Upper lobe of left lung (tissue), 6 donors: ENCODE data around the gene NDUFA5. TPM values are rescaled to one million over a fixed set of nuclear protein-coding genes. Genes with fewer than 3 reads are reported as not detected.
A peak's percentile ranks its signal among the peaks of the same experiment; 100 is the strongest.
"Not testable (repeated sequence)": the region's sequence is repeated elsewhere in the genome, so short reads cannot be mapped to it uniquely, and the experiment has no call there.

ENCODE experiments used
- ATAC-seq, 2 donors: fragments of 200-7000 bp; cut with Tn5 transposase; one replicate each; pipeline ENCODE4 v1.9.1; 2022; ENCODE audit warnings: mild to moderate bottlenecking in 2 of 2, moderate library complexity in 2 of 2; ENCODE audit not compliant: low FRiP score in 2 of 2
- DNase-seq, 2 donors: peaks; one replicate each; pipeline ENCODE4 v3.0.0-alpha.2; 2019 to 2020
- H3K27ac ChIP-seq, 4 donors: fragments of 200-600 bp; sonication (generic); one replicate each; pipeline ENCODE4 v1.5.1; 2016 to 2019
- H3K27me3 ChIP-seq, 4 donors: fragments of 200-600 bp; sonication (generic); one replicate each; pipeline ENCODE4 v1.5.1; 2017 to 2019
- H3K36me3 ChIP-seq, 4 donors: fragments of 200-600 bp; sonication (generic); one replicate each; pipeline ENCODE4 v1.5.1; 2016 to 2019
- H3K4me1 ChIP-seq, 4 donors: fragments of 200-600 bp; sonication (generic); one replicate each; pipeline ENCODE4 v1.5.1; 2018 to 2019
- H3K4me3 ChIP-seq, 4 donors: fragments of 200-600 bp; sonication (generic); one replicate each; pipeline ENCODE4 v1.5.1; 2017 to 2019; ENCODE audit warnings: mild to moderate bottlenecking in 2 of 4, moderate library complexity in 1 of 4
- H3K9me3 ChIP-seq, 4 donors: fragments of 200-600 bp; sonication (generic); one replicate each; pipeline ENCODE4 v1.5.1; 2018 to 2019
- EP300 ChIP-seq, 4 donors: sonication (generic); formaldehyde crosslinking; IDR thresholded peaks; one replicate each; pipeline ENCODE4 v1.5.1; 2017; ENCODE audit warnings: antibody characterized with exemption in 4 of 4, control low read depth in 2 of 4
- POLR2A ChIP-seq, 4 donors: fragments of 450-650 bp; IDR thresholded peaks; one replicate each; pipeline ENCODE4 v1.5.1; 2016 to 2017; ENCODE audit warnings: antibody characterized with exemption in 4 of 4, mild to moderate bottlenecking in 2 of 4
- POLR2AphosphoS5 ChIP-seq, 2 donors: sonication (generic); formaldehyde crosslinking; IDR thresholded peaks; one replicate each; pipeline ENCODE4 v1.5.1; 2017; ENCODE audit warnings: antibody characterized with exemption in 2 of 2
- WGBS, 2 donors: methylation state at CpG; one replicate each; pipeline ENCODE4 v1.1.5; 2017 to 2018; 5-methylcytosine and 5-hydroxymethylcytosine counted together
- total RNA-seq, 6 donors: library from RNA; depleted of rRNA in 4 of 6; stranded (reverse); fragments of >200 nt in 4 of 6; gene quantifications; one replicate each; pipeline versions ENCODE4 v1.1.0 to v1.2.1, GENCODE V29; 2016 to 2021
- TF ChIP-seq, protein P1 (sequence below), 6 experiments: fragments of 450-650 bp in 4 of 6; fragments of 200-600 bp in 2 of 6; sonication (generic) in 2 of 6; IDR thresholded peaks; one replicate each; pipeline ENCODE4 v1.5.1; 2016 to 2019; ENCODE audit warnings: antibody characterized with exemption in 6 of 6
- donor health status: DM: no; HTN: no; CAD: no; lungs with moderate emphysema.
- donor health status: DM: no; HTN: yes; CAD: no; lungs with severe emphysema.

The NDUFA5 gene
- total RNA-seq, 6 donors from 2014 or later: 11.5 to 65.8 (median 43.0) TPM

DNA sequence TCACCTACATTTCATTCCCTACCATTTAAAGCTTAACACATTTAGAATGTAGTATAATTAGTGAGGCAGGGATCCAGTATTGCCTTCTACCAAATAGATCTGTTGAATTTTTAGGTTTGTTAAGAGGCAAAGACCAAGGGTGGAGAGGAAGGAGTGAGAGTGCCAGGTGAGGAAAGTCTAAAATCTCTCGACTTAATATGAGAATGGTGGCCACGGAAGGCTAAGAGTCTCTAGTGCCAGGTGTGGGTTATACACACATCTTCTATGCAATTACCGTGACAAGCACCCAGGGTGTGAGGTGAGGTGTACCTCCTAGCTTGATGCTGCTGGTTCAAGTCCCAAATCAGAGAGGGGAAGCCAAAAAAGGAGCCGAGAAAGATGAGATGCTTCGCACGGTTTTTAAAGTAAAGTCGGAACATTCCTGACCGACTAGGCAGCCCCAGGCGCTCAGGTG, 23.7 kb downstream of the NDUFA5 start:
- Histone ChIP-seq H3K27ac (peak overlapping the region; percentile 50 to 94 (median 80)), H3K4me3 (peak overlapping the region; percentile 25 to 64 (median 57))

DNA sequence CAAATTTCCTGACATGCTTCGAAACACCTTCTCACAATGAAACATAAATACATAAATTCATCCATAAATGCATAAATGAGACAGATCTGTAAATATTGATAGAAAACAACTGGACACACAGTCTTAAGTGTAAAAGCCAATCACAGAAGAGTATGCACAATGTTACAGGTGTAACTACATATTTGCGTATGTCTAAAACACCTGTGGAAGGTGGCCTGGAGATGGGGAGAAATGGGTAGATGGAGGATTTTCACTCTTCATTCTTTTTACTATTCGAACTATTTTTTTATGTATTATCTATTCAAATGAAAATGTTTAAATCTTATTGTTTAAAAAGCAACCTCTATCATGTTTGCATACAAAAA, 24.1 kb downstream of the NDUFA5 start:
- H3K4me3 ChIP-seq: peak overlapping the region in 3 of 4 donors; percentile 51 to 64 (median 63)
- DNase-seq: no peak
- H3K27me3 ChIP-seq: no peaks in the 10 kb centered on the region
- H3K36me3 ChIP-seq: no peaks in the 10 kb centered on the region
- WGBS, 2 donors: 71 to 77% methylated on average over 3 of the region's 3 CpGs
- no peak for ATAC-seq
- peak overlapping the region in 1 of 4 donors; percentile 88 for H3K27ac ChIP-seq
- TF ChIP-seq POLR2A (IDR thresholded peaks at IDR 0.05) (no peak), POLR2AphosphoS5 (IDR thresholded peaks at IDR 0.05) (no peak), EP300 (IDR thresholded peaks at IDR 0.05) (no peak)
- TF ChIP-seq, protein P1, sequence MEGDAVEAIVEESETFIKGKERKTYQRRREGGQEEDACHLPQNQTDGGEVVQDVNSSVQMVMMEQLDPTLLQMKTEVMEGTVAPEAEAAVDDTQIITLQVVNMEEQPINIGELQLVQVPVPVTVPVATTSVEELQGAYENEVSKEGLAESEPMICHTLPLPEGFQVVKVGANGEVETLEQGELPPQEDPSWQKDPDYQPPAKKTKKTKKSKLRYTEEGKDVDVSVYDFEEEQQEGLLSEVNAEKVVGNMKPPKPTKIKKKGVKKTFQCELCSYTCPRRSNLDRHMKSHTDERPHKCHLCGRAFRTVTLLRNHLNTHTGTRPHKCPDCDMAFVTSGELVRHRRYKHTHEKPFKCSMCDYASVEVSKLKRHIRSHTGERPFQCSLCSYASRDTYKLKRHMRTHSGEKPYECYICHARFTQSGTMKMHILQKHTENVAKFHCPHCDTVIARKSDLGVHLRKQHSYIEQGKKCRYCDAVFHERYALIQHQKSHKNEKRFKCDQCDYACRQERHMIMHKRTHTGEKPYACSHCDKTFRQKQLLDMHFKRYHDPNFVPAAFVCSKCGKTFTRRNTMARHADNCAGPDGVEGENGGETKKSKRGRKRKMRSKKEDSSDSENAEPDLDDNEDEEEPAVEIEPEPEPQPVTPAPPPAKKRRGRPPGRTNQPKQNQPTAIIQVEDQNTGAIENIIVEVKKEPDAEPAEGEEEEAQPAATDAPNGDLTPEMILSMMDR (IDR thresholded peaks at IDR 0.05): no peak
- H3K4me1 ChIP-seq: peaks cover 7 to 11% (median 9%) of the 10 kb centered on the region in 4 donors
- H3K9me3 ChIP-seq: no peaks in the 10 kb centered on the region

More for the DNA sequence above, 23.7 kb downstream of the NDUFA5 start:
- DNase-seq (no peak), ATAC-seq (no peak)
- TF ChIP-seq POLR2AphosphoS5 (IDR thresholded peaks at IDR 0.05) (no peak), POLR2A (IDR thresholded peaks at IDR 0.05) (no peak), EP300 (IDR thresholded peaks at IDR 0.05) (no peak)
- TF ChIP-seq, protein P1 (IDR thresholded peaks at IDR 0.05): no peak
- Histone ChIP-seq H3K36me3 (no peaks in the 10 kb centered on the region), H3K27me3 (no peaks in the 10 kb centered on the region), H3K9me3 (no peaks in the 10 kb centered on the region), H3K4me1 (peaks cover 7 to 11% (median 9%) of the 10 kb centered on the region in 4 donors)
- 3 to 6% methylated on average over 9 of the region's 9 CpGs for WGBS, 2 donors

DNA sequence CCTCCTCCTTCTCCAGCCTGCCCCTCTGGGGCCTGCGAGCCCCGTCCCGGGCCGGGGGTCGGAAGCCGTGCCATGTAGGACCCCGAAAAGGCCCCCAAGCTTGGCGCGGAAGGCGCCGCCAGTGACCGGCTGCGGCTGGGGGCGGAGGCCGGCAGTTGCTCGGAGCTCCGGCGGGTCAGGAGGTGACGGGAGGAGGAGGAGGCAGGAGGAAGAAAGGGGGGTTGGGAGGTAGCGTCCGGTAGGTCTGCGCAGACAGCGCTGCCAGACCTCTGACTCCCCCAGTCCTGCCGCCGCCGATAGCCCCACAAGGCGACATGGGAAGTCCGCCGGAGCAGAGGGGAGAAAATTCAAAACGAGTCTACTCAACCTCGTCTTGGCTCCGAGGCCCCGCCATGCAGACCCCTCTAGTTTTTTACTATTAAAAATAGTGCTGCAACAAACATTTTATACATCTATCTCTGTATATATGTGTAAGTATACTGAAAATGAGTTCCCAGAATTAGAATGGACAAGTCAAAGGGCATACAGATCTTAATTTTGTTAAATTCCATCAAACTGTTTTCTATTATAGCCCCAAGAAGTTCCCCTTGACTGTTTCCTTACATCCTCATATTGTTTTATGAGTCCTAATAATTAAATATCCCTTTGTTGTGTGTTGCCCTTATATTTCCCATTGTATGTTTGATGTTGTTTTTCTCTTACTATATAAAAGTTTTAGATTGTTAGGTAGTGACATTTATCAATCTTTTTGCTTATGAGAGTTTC, 24.6 kb downstream of the NDUFA5 start:
- not testable (repeated sequence) for H3K36me3 ChIP-seq, H3K9me3 ChIP-seq, H3K27me3 ChIP-seq
- peak in 1 of 2 donors; percentile 52 for ATAC-seq
- Histone ChIP-seq H3K4me1 (peaks cover 7 to 11% (median 9%) of the 10 kb centered on the region in 4 donors), H3K4me3 (peak overlapping the region in 3 of 4 donors; percentile 43 to 52 (median 48)), H3K27ac (peak overlapping the region in 2 of 4 donors; percentile 44 to 53)
- 2 to 5% methylated on average over 17 to 29 of the region's 33 CpGs for WGBS, 2 donors
- peak; percentile 26 to 83 for DNase-seq

DNA sequence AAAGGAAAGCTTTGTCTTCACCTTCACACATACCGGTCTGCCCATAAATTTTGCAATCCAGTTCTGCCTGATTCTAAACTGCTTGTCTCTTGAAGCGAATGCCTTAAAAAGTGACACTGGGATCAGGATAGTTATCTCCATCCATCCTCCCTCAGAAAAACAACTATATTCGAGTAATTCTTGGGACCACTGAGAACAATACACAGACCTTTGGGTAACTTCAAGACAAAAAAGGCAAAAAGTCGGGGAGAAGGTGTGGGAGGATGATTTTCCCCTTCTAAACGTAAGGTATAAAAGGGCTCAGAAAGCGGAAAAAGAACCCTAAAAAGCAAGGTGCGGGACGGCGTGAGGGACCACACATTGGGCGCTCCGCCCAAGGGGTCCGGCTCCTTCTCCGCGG, 25.3 kb downstream of the NDUFA5 start:
- H3K27me3 ChIP-seq, DNase-seq, H3K9me3 ChIP-seq, H3K36me3 ChIP-seq: not testable (repeated sequence)
- peak in 1 of 2 donors; percentile 3 for ATAC-seq
- 11 to 16% methylated on average over 6 to 7 of the region's 14 CpGs for WGBS, 2 donors
- Histone ChIP-seq H3K4me1 (peaks cover 7 to 11% (median 9%) of the 10 kb centered on the region in 4 donors), H3K4me3 (peak overlapping the region in 3 of 4 donors; percentile 43 to 52 (median 48)), H3K27ac (peak overlapping the region in 1 of 4 donors; percentile 44)

DNA sequence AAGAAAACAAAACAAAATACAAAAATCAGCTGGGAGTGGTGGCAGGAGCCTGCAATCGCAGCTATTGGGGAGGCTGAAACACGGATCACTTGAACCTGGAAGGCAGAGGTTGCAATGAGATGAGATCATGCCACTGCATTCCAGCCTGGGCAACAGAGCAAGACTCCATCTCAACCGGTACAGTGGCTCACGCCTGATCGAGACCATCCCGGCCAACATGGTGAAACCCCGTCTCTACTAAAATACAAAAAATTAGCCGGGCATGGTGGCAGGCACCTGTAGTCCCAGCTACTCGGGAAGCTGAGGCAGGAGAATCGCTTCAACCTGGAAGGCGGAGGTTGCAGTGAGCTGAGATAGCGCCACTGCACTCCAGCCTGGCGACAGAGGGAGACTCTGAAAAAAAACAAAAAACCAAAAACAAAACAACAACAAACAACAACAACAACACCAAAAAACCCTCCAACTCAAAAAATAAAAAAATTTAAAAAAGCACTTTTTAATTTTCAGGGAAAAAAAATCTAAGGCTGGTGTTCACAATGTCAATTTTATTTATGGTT, 27.5 kb downstream of the NDUFA5 start:
- H3K36me3 ChIP-seq, H3K27ac ChIP-seq, H3K4me3 ChIP-seq, H3K9me3 ChIP-seq, H3K27me3 ChIP-seq, DNase-seq, ATAC-seq: not testable (repeated sequence)
- WGBS, 2 donors: 96 to 100% methylated on average over 13 of the region's 13 CpGs
- peaks cover 7 to 11% (median 7%) of the 10 kb centered on the region in 4 donors for H3K4me1 ChIP-seq

DNA sequence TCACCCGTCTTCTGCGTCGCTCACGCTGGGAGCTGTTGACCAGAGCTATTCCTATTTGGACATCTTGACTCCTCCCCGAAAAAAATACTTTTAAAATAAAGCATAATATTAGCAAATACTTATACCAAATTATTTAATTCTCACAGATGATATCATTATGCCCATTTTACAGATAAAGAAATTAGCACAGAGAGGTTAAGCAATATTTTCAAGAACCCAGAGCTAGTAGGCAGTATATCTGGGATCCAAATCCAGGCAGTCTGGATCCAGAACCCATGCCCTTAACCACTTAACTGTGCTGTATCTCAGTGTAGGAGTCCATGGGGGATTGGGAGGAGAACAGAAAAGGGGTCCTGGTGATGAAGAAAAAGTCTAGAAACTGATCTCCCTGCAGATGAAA, 29.4 kb downstream of the NDUFA5 start:
- DNase-seq (no peak), ATAC-seq (no peak)
- Histone ChIP-seq H3K4me1 (peaks cover 0 to 4% (median 2%) of the 10 kb centered on the region in 4 donors), H3K4me3 (no peak overlapping the region), H3K27ac (no peak overlapping the region), H3K36me3 (no peaks in the 10 kb centered on the region), H3K27me3 (no peaks in the 10 kb centered on the region), H3K9me3 (no peaks in the 10 kb centered on the region)
- TF ChIP-seq POLR2A (IDR thresholded peaks at IDR 0.05) (no peak), EP300 (IDR thresholded peaks at IDR 0.05) (no peak), POLR2AphosphoS5 (IDR thresholded peaks at IDR 0.05) (no peak)
- TF ChIP-seq, protein P1 (IDR thresholded peaks at IDR 0.05): no peak
- WGBS, 2 donors: 94 to 98% methylated on average over 5 of the region's 5 CpGs

DNA sequence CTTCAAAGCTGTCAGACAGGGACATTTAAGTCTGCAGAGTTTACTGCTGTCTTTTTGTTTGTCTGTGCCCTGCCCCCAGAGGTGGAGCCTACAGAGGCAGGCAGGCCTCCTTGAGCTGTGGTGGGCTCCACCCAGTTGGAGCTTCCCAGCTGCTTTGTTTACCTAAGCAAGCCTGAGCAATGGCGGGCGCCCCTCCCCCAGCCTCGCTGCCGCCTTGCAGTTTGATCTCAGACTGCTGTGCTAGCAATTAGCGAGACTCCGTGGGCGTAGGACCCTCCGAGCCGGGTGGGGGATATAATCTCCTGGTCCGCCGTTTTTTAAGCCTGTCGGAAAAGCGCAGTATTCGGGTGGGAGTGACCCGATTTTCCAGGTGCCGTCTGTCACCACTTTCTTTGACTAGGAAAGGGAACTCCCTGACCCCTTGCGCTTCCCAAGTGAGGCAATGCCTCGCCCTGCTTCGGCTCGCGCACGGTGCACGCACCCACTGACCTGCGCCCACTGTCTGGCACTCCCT, 29.8 kb downstream of the NDUFA5 start:
- H3K27me3 ChIP-seq, H3K4me1 ChIP-seq, H3K27ac ChIP-seq, H3K4me3 ChIP-seq, ATAC-seq, H3K36me3 ChIP-seq, DNase-seq, H3K9me3 ChIP-seq: not testable (repeated sequence)
- WGBS, 2 donors: 97 to 100% methylated on average over 9 to 24 of the region's 24 CpGs

DNA sequence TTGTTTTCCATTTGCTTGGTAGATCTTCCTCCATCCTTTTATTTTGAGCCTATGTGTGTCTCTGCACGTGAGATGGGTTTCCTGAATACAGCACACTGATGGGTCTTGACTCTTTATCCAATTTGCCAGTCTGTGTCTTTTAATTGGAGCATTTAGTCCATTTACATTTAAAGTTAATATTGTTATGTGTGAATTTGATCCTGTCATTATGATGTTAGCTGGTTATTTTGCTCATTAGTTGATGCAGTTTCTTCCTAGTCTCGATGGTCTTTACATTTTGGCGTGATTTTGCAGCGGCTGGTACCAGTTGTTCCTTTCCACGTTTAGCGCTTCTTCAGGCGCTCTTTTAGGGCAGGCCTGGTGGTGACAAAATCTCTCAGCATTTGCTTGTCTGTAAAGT, 31.1 kb downstream of the NDUFA5 start:
- not testable (repeated sequence) for H3K4me3 ChIP-seq, DNase-seq, ATAC-seq, H3K36me3 ChIP-seq, H3K27me3 ChIP-seq, H3K4me1 ChIP-seq, H3K9me3 ChIP-seq, H3K27ac ChIP-seq
- 93 to 96% methylated on average over 6 of the region's 7 CpGs for WGBS, 2 donors
